NCI-H1436 treated with DMSO at 0.1 percent for 48 hours (cell line): ENCODE results near the gene CBS.
"Not testable (repeated sequence)": the region's sequence is repeated elsewhere in the genome, so short reads cannot be mapped to it uniquely, and the experiment has no call there.

ENCODE experiments used
- DNase-seq: peaks from one replicate; lab custom pipeline; 2025; lab: John Stamatoyannopoulos, UW

CBS gene

GRCh38 chr21:43068065-43068464, 7.6 kb downstream of the CBS start:
- not testable (repeated sequence) for DNase-seq

GRCh38 chr21:43066690-43067089, 8.9 kb downstream of the CBS start:
- DNase-seq = not testable (repeated sequence)

- not testable (repeated sequence) for DNase-seq
Observed at GRCh38 chr21:43065991-43066390, 9.6 kb downstream of the CBS start.

GRCh38 chr21:43064265-43064917, 11.2 kb downstream of the CBS start:
- DNase-seq = not testable (repeated sequence)

- DNase-seq = not testable (repeated sequence)
Observed at GRCh38 chr21:43062955-43063664, 12.5 kb downstream of the CBS start.

- DNase-seq = not testable (repeated sequence)
Observed at GRCh38 chr21:43053112-43053511, 22.5 kb downstream of the CBS start.

- not testable (repeated sequence) for DNase-seq
Observed at GRCh38 chr21:43045876-43046821, 29.5 kb downstream of the CBS start.

- not testable (repeated sequence) for DNase-seq
Observed at GRCh38 chr21:43045165-43045875, 30.3 kb downstream of the CBS start.

- not testable (repeated sequence) for DNase-seq
Observed at GRCh38 chr21:43044547-43044946, 31.1 kb downstream of the CBS start.

GRCh38 chr21:43043291-43043690, 32.3 kb downstream of the CBS start:
- DNase-seq = not testable (repeated sequence)

GRCh38 chr21:43042169-43042568, 33.5 kb downstream of the CBS start:
- DNase-seq = not testable (repeated sequence)

GRCh38 chr21:43038659-43039044, 37.0 kb downstream of the CBS start:
- DNase-seq = not testable (repeated sequence)

GRCh38 chr21:43037918-43038658, 37.5 kb downstream of the CBS start:
- not testable (repeated sequence) for DNase-seq

GRCh38 chr21:43036889-43037288, 38.7 kb downstream of the CBS start:
- not testable (repeated sequence) for DNase-seq

- DNase-seq = no peak
Observed at GRCh38 chr21:43034826-43035225, 40.8 kb downstream of the CBS start.

GRCh38 chr21:43034101-43034500, 41.5 kb downstream of the CBS start:
- DNase-seq = no peak

- no peak for DNase-seq
Observed at GRCh38 chr21:43031121-43031619, 44.5 kb downstream of the CBS start.

GRCh38 chr21:43029785-43030184, 45.9 kb downstream of the CBS start:
- DNase-seq = no peak

- DNase-seq = no peak
Observed at GRCh38 chr21:43027846-43028731, 47.5 kb downstream of the CBS start.
